ENCODE results near the gene KLHL25.

The KLHL25 gene

DNA sequence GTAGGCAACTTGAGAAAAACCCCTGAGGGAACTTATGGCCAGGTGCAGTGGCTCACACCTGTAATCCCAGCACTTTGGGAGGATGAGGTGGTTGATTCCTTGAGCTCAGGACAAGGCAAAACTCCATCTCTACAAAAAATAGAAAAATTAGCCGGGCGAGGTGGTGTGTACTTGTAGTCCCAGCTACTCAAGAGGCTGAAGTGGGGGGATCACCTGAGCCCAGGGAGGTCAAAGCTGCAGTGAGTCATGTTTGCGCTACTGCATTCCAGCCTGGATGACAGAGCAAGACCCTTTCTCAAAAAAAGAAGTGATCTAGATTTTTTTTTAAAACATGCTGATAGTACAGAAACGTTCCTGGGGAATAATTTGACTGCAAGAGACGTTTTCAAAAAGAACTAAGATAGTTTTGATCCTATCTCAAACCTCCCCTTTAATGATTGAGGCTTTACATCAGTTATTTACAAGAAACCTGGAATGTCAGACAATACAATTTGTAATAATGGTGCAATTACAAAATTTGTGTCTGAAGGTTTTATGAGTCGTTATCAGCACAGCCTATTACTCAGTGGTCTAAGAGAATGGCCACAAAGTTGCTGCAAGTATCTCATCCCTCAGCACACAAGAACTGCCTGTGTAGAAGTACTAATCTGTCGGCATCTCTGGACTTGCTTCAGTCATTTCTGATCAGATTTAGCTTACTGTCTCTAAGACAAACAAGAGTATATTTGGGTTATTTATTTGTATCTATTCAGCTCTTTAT, 32.2 kb upstream of the KLHL25 start:
- H3K36me3 ChIP-seq (ENCODE audit: insufficient read depth, low read length): no peaks in the 10 kb centered on the region
- DNase-seq: no peak
- no peaks in the 10 kb centered on the region for H3K79me2 ChIP-seq (ENCODE audit: insufficient read depth, low read length)
- H2AFZ ChIP-seq (ENCODE audit: low read depth, low read length): no peak overlapping the region
- ATAC-seq (ENCODE audit: insufficient read depth, low read depth): no peak
- TF ChIP-seq, protein P1, sequence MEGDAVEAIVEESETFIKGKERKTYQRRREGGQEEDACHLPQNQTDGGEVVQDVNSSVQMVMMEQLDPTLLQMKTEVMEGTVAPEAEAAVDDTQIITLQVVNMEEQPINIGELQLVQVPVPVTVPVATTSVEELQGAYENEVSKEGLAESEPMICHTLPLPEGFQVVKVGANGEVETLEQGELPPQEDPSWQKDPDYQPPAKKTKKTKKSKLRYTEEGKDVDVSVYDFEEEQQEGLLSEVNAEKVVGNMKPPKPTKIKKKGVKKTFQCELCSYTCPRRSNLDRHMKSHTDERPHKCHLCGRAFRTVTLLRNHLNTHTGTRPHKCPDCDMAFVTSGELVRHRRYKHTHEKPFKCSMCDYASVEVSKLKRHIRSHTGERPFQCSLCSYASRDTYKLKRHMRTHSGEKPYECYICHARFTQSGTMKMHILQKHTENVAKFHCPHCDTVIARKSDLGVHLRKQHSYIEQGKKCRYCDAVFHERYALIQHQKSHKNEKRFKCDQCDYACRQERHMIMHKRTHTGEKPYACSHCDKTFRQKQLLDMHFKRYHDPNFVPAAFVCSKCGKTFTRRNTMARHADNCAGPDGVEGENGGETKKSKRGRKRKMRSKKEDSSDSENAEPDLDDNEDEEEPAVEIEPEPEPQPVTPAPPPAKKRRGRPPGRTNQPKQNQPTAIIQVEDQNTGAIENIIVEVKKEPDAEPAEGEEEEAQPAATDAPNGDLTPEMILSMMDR (IDR thresholded peaks at IDR 0.05; ENCODE audit: borderline replicate concordance, extremely low read depth, low read length, poor library complexity, severe bottlenecking): no peak
- no peak for TF ChIP-seq EZH2 (IDR thresholded peaks at IDR 0.05; ENCODE audit: borderline replicate concordance, low read depth, low read length, severe bottlenecking)
- H3K4me1 ChIP-seq (ENCODE audit: insufficient read depth, low read length): no peaks in the 10 kb centered on the region
- H3K27ac ChIP-seq (ENCODE audit: low read length): no peak overlapping the region
- no peaks in the 10 kb centered on the region for H3K9me3 ChIP-seq (ENCODE audit: insufficient read depth, low read length, severe bottlenecking)
- H3K9ac ChIP-seq (ENCODE audit: low read depth, low read length): no peak overlapping the region
- no peak overlapping the region for H3K4me3 ChIP-seq (ENCODE audit: low read depth in 1 of 2, low read length in 2 of 2)
- no peaks in the 10 kb centered on the region for H3K27me3 ChIP-seq (ENCODE audit: insufficient read depth, low read length, poor library complexity)
- H3K4me2 ChIP-seq (ENCODE audit: insufficient read depth, low read length): no peak overlapping the region
- no peaks in the 10 kb centered on the region for H4K20me1 ChIP-seq (ENCODE audit: insufficient read depth, low read length)

DNA sequence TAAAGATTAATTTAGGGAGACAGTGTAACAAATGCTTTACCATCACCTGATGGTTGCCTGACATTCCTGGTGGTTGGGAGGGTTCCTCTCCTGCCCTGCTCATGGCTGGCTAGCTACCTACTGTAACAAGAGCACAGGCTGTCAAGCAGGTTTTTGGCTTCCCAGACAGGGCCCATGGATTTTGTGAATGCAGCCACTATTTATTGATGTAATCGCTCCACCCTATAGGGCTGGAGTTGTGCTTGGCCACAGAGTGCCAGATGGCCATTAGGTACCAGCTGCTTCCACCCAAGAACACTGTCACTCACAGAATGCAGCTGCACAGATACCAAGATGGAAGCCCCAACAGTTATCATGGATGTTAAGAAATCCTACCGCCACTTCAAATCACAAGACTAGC, 31.0 kb upstream of the KLHL25 start:
- Histone ChIP-seq H3K79me2 (ENCODE audit: insufficient read depth, low read length) (no peaks in the 10 kb centered on the region), H3K4me1 (ENCODE audit: insufficient read depth, low read length) (no peaks in the 10 kb centered on the region), H3K4me3 (ENCODE audit: low read depth in 1 of 2, low read length in 2 of 2) (no peak overlapping the region), H3K9ac (ENCODE audit: low read depth, low read length) (no peak overlapping the region), H4K20me1 (ENCODE audit: insufficient read depth, low read length) (no peaks in the 10 kb centered on the region), H3K27me3 (ENCODE audit: insufficient read depth, low read length, poor library complexity) (no peaks in the 10 kb centered on the region), H2AFZ (ENCODE audit: low read depth, low read length) (no peak overlapping the region), H3K27ac (ENCODE audit: low read length) (no peak overlapping the region), H3K36me3 (ENCODE audit: insufficient read depth, low read length) (no peaks in the 10 kb centered on the region), H3K9me3 (ENCODE audit: insufficient read depth, low read length, severe bottlenecking) (no peaks in the 10 kb centered on the region), H3K4me2 (ENCODE audit: insufficient read depth, low read length) (no peak overlapping the region)
- no peak for DNase-seq
- TF ChIP-seq EZH2 (IDR thresholded peaks at IDR 0.05; ENCODE audit: borderline replicate concordance, low read depth, low read length, severe bottlenecking): no peak
- TF ChIP-seq, protein P1 (IDR thresholded peaks at IDR 0.05; ENCODE audit: borderline replicate concordance, extremely low read depth, low read length, poor library complexity, severe bottlenecking): no peak
- no peak for ATAC-seq (ENCODE audit: insufficient read depth, low read depth)

DNA sequence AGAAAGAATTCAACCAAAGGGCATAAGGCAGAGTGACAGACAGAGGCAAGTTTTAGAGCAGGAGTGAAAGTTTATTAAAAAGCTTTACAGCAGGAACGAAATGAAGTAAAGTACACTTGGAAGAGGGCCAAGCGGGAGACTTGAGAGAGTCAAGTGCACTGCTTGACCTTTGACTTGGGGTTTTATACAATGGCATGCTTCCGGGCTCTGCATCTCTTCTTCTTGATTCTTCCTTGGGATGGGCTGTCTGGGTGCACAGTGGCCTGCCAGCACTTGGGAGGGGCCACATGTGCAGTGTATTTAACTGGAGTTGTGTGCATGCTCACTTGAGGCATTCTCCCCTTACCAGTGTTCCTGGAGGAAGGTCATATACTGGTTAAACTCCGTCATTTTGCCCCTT, 30.4 kb upstream of the KLHL25 start:
- Histone ChIP-seq H3K4me2 (ENCODE audit: insufficient read depth, low read length) (no peak overlapping the region), H3K4me1 (ENCODE audit: insufficient read depth, low read length) (no peaks in the 10 kb centered on the region), H2AFZ (ENCODE audit: low read depth, low read length) (no peak overlapping the region), H3K27ac (ENCODE audit: low read length) (no peak overlapping the region), H3K4me3 (ENCODE audit: low read depth in 1 of 2, low read length in 2 of 2) (no peak overlapping the region), H3K36me3 (ENCODE audit: insufficient read depth, low read length) (no peaks in the 10 kb centered on the region), H3K27me3 (ENCODE audit: insufficient read depth, low read length, poor library complexity) (no peaks in the 10 kb centered on the region), H3K9ac (ENCODE audit: low read depth, low read length) (no peak overlapping the region), H3K9me3 (ENCODE audit: insufficient read depth, low read length, severe bottlenecking) (no peaks in the 10 kb centered on the region), H3K79me2 (ENCODE audit: insufficient read depth, low read length) (no peaks in the 10 kb centered on the region), H4K20me1 (ENCODE audit: insufficient read depth, low read length) (no peaks in the 10 kb centered on the region)
- TF ChIP-seq, protein P1 (IDR thresholded peaks at IDR 0.05; ENCODE audit: borderline replicate concordance, extremely low read depth, low read length, poor library complexity, severe bottlenecking): no peak
- TF ChIP-seq EZH2 (IDR thresholded peaks at IDR 0.05; ENCODE audit: borderline replicate concordance, low read depth, low read length, severe bottlenecking): no peak
- no peak for ATAC-seq (ENCODE audit: insufficient read depth, low read depth)
- no peak for DNase-seq
